GM12864 (cell line): ENCODE results near the gene INTS13.

Experiments used
- DNase-seq: peaks from one replicate; pipeline ENCODE4 v3.0.0-alpha.2; 2011; ENCODE audit warnings: low read depth
- H3K4me3 ChIP-seq: 2 replicates; pipeline ENCODE4 v1.5.1; 2011; ENCODE audit warnings: mild to moderate bottlenecking, low read depth, low read length, control low read depth
- CTCF ChIP-seq: IDR thresholded peaks from 2 replicates; pipeline ENCODE4 v1.5.1; 2011; ENCODE audit warnings: low read depth, mild to moderate bottlenecking, moderate library complexity, low read length, control low read depth, inconsistent platforms; ENCODE audit errors: missing control alignments

Gene INTS13

GRCh38 chr12:26884765-26885576, 52.8 kb downstream of the INTS13 start:
- H3K4me3 ChIP-seq, result peak overlapping the region; percentile 4; the same call in 1 of the 2 replicates
- DNase-seq, result peak; percentile 57
- TF ChIP-seq CTCF, result peak; percentile 96

GRCh38 chr12:26880625-26881024, 57.2 kb downstream of the INTS13 start:
- H3K4me3 ChIP-seq, result no peak overlapping the region
- DNase-seq, result no peak
- no peak for TF ChIP-seq CTCF

GRCh38 chr12:26878661-26879119, 59.1 kb downstream of the INTS13 start:
- no peak for DNase-seq
- no peak overlapping the region for H3K4me3 ChIP-seq
- TF ChIP-seq CTCF, result no peak

DNA sequence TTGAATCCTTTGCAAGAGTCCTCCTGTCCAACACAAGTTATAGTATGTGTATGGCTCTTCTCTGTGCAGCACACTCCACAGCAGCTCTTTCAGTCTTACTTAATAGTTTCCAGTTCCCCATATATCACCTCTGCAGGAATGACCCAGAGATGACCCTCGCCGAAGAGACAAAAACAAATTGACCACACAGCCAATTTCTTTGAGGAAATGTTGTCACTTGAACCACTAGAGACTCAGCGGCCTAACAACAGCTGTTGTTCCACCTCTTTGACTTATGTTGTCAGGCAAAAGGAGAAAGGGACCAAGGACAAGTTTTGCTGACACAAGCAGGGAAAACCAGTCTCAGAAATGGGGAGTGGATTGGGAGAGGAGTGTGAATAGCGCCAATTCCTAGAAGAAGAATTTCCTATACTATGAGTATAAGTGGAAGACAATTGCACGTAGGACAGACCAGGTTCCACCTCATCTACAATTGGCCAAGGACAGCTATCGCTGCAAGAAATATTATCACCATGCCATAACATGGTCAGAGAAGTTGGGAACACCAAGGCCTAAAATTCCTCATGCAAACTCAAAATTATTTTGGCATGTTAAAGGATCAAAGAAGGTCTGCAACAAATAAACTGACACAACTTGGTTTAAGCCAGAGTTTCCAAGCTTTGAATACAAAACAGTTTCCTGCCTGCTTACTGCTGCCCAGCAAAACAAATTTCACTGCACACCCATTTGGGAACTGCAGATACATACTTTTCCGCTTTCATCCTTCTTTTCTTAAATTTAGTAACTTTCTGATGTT, 63.1 kb downstream of the INTS13 start:
- no peak overlapping the region for H3K4me3 ChIP-seq
- no peak for TF ChIP-seq CTCF
- DNase-seq, result no peak

- H3K4me3 ChIP-seq, result no peak overlapping the region
- no peak for DNase-seq
- TF ChIP-seq CTCF, result no peak
Observed at GRCh38 chr12:26872625-26873024, 65.2 kb downstream of the INTS13 start.

GRCh38 chr12:26871985-26872384, 65.8 kb downstream of the INTS13 start:
- H3K4me3 ChIP-seq, result no peak overlapping the region
- DNase-seq, result no peak
- TF ChIP-seq CTCF, result no peak
